ENCODE measurements around the gene BRAP. TPM values are rescaled to one million over a fixed set of nuclear protein-coding genes. Genes with fewer than 3 reads are reported as not detected.

Gene BRAP
- total RNA-seq, 5 donors from 2014 or later (not counting 1 experiment from before 2014, with no cell fraction given), result 20.4 to 23.3 (median 20.6) TPM

DNA sequence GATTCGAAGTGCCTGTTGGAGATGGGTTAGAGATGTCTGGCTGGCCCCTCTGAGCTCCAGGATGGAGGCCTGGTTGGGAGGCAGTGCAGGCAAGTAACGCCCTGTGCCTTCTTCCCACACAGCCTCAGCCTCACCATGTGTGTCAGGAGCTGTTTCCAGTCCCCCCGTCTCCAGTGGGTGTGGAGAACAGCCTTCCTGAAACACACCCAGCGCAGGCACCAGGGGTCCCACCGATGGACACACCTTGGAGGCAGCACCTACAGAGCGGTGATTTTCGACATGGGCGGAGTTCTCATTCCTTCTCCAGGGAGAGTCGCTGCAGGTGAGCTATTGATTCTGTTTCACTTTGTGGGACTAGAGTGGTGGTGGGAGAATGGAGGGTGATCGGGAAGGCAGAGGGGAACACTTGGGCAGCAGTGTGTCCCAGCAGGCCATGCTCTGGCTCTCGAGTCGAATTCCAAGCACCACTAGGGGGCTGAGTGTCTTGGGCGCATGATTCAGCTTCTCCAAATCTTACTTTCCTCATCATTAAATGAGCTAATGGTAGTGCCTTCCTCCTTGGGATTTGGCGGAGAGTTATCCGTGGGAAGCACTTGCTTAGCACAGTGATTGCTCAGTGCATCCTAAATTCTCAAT is 6.9 kb upstream of the BRAP start:
- Mint-ChIP-seq H3K9me3 (no peaks in the 10 kb centered on the region), H3K27ac (no peak overlapping the region), H3K27me3 (no peaks in the 10 kb centered on the region), H3K4me3 (no peak overlapping the region), H3K4me1 (peaks cover 2 to 16% (median 5%) of the 10 kb centered on the region in 3 donors), H3K36me3 (peaks cover 41% of the 10 kb centered on the region)
- Histone ChIP-seq H3K4me1 (ENCODE audit: control insufficient read depth in 1 of 2, extremely low read depth in 1 of 2, insufficient read depth in 2 of 2, low read length in 2 of 2) (no peaks in the 10 kb centered on the region), H3K4me3 (ENCODE audit: control insufficient read depth in 1 of 2, extremely low read depth in 1 of 2, low read length in 1 of 2) (no peak overlapping the region), H3K27ac (ENCODE audit: low read length) (no peak overlapping the region), H3K36me3 (ENCODE audit: control insufficient read depth in 2 of 2, extremely low read depth in 1 of 2, insufficient read depth in 1 of 2, low read length in 1 of 2) (peaks cover 5 to 38% of the 10 kb centered on the region in 2 donors), H3K9me3 (no peaks in the 10 kb centered on the region), H3K27me3 (replicated peaks in 1 of 2; ENCODE audit: control insufficient read depth in 2 of 2, extremely low read depth in 1 of 2, insufficient read depth in 2 of 2, low read length in 1 of 2) (no peaks in the 10 kb centered on the region)
- ChIA-PET CTCF (no interaction called here), POLR2A (interaction anchor here in 1 of 2 donors (0.5 kb wide), 1 partner anchor 1392 kb away, joined by 6 read pairs; no protein-coding TSS in a partner anchor)
- WGBS (ENCODE audit: insufficient coverage), result 94% methylated on average over 12 of the region's 15 CpGs
- DNase-seq, result no peak
- ATAC-seq (replicated peaks in 1 of 4), result no peak

DNA sequence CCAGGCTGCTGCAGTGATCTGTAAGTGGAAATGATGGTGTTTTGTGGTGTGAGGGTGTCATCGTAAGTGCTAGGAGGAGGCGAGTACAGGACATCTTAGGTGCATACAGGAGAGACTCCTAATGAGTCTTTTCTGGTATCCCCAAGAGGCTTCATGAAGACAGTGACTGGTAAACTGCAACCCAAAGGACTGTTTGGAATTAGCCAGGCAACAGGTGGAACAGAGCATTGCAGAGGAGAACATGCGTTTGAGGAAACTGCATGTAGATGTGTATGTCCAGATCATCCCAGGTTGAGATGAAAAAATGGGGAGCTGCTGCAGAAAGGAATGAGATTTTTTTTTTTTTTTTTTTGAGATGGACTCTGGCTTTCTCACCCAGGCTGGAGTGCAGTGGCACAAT is 5.5 kb upstream of the BRAP start:
- peaks cover 6% of the 10 kb centered on the region in 2 experiments for H3K4me1 ChIP-seq (ENCODE audit: control insufficient read depth in 1 of 2, extremely low read depth in 1 of 2, insufficient read depth in 2 of 2, low read length in 2 of 2)
- H3K27ac ChIP-seq (ENCODE audit: low read length), result no peak overlapping the region
- ATAC-seq (replicated peaks in 1 of 4), result no peak
- CTCF ChIA-PET, result no interaction called here
- 94% methylated on average over 3 of the region's 3 CpGs for WGBS (ENCODE audit: insufficient coverage)
- POLR2A ChIA-PET, result no interaction called here
- peaks cover 16 to 29% (median 18%) of the 10 kb centered on the region in 3 donors for H3K4me1 Mint-ChIP-seq
- H3K9me3 Mint-ChIP-seq, result no peaks in the 10 kb centered on the region
- H3K36me3 Mint-ChIP-seq, result peaks cover 38% of the 10 kb centered on the region
- DNase-seq, result no peak
- H3K4me3 ChIP-seq (ENCODE audit: control insufficient read depth in 1 of 2, extremely low read depth in 1 of 2, low read length in 1 of 2), result no peak overlapping the region
- H3K27me3 Mint-ChIP-seq, result no peaks in the 10 kb centered on the region
- no peaks in the 10 kb centered on the region for H3K27me3 ChIP-seq (replicated peaks in 1 of 2; ENCODE audit: control insufficient read depth in 2 of 2, extremely low read depth in 1 of 2, insufficient read depth in 2 of 2, low read length in 1 of 2)
- no peaks in the 10 kb centered on the region for H3K9me3 ChIP-seq
- H3K36me3 ChIP-seq (ENCODE audit: control insufficient read depth in 2 of 2, extremely low read depth in 1 of 2, insufficient read depth in 1 of 2, low read length in 1 of 2), result peaks cover 3 to 36% of the 10 kb centered on the region in 2 donors
- no peak overlapping the region for H3K27ac Mint-ChIP-seq
- H3K4me3 Mint-ChIP-seq, result no peak overlapping the region

- Histone ChIP-seq H3K9me3 (no peaks in the 10 kb centered on the region), H3K27me3 (replicated peaks in 1 of 2; ENCODE audit: control insufficient read depth in 2 of 2, extremely low read depth in 1 of 2, insufficient read depth in 2 of 2, low read length in 1 of 2) (no peaks in the 10 kb centered on the region), H3K27ac (ENCODE audit: low read length) (no peak overlapping the region), H3K36me3 (ENCODE audit: control insufficient read depth in 2 of 2, extremely low read depth in 1 of 2, insufficient read depth in 1 of 2, low read length in 1 of 2) (peaks cover 3 to 7% of the 10 kb centered on the region in 2 donors), H3K4me3 (ENCODE audit: control insufficient read depth in 1 of 2, extremely low read depth in 1 of 2, low read length in 1 of 2) (no peak overlapping the region), H3K4me1 (ENCODE audit: control insufficient read depth in 1 of 2, extremely low read depth in 1 of 2, insufficient read depth in 2 of 2, low read length in 2 of 2) (peaks cover 16 to 24% of the 10 kb centered on the region in 2 experiments)
- CTCF ChIA-PET, result interaction anchor here (0.6 to 0.7 kb wide), 4 partner anchors 26 to 1216 kb away, joined by 3 to 4 read pairs (median 3); no protein-coding TSS in a partner anchor
- DNase-seq (no peak), ATAC-seq (replicated peaks in 1 of 4) (no peak)
- no peak overlapping the region for H3K4me3 Mint-ChIP-seq
- H3K27ac Mint-ChIP-seq, result no peak overlapping the region
- POLR2A ChIA-PET, result no interaction called here
- peaks cover 41 to 47% (median 43%) of the 10 kb centered on the region in 3 donors for H3K4me1 Mint-ChIP-seq
- no peaks in the 10 kb centered on the region for H3K9me3 Mint-ChIP-seq
- H3K27me3 Mint-ChIP-seq, result peaks cover 0 to 2% of the 10 kb centered on the region in 2 donors
- no CpG with 5 or more reads among the region's 10 CpGs for WGBS (ENCODE audit: insufficient coverage)
- H3K36me3 Mint-ChIP-seq, result peaks cover 14% of the 10 kb centered on the region
Measured at GRCh38 chr12:111687952-111688351, 2.2 kb upstream of the BRAP start.

- Histone ChIP-seq H3K9me3 (no peaks in the 10 kb centered on the region), H3K4me1 (ENCODE audit: control insufficient read depth in 1 of 2, extremely low read depth in 1 of 2, insufficient read depth in 2 of 2, low read length in 2 of 2) (peaks cover 16 to 24% of the 10 kb centered on the region in 2 experiments), H3K4me3 (ENCODE audit: control insufficient read depth in 1 of 2, extremely low read depth in 1 of 2, low read length in 1 of 2) (no peak overlapping the region), H3K36me3 (ENCODE audit: control insufficient read depth in 2 of 2, extremely low read depth in 1 of 2, insufficient read depth in 1 of 2, low read length in 1 of 2) (peaks cover 0 to 8% of the 10 kb centered on the region in 2 donors), H3K27me3 (replicated peaks in 1 of 2; ENCODE audit: control insufficient read depth in 2 of 2, extremely low read depth in 1 of 2, insufficient read depth in 2 of 2, low read length in 1 of 2) (no peaks in the 10 kb centered on the region), H3K27ac (ENCODE audit: low read length) (no peak overlapping the region)
- Mint-ChIP-seq H3K9me3 (no peaks in the 10 kb centered on the region), H3K27ac (peak overlapping the region in 1 of 2 donors; percentile 39), H3K4me3 (peak overlapping the region; percentile 93 to 96 (median 93)), H3K4me1 (peaks cover 44 to 49% (median 46%) of the 10 kb centered on the region in 3 donors), H3K36me3 (peaks cover 13% of the 10 kb centered on the region), H3K27me3 (peaks cover 0 to 2% of the 10 kb centered on the region in 2 donors)
- ATAC-seq (replicated peaks in 1 of 4), result no peak
- ChIA-PET POLR2A (no interaction called here), CTCF (interaction anchor here (0.6 to 0.7 kb wide), 2 partner anchors 85 to 276 kb away, joined by 3 read pairs; no protein-coding TSS in a partner anchor)
- no CpG with 5 or more reads among the region's 2 CpGs for WGBS (ENCODE audit: insufficient coverage)
- peak in 1 of 35 experiments; percentile 18 for DNase-seq
Measured at GRCh38 chr12:111687255-111687654, 1.5 kb upstream of the BRAP start.

DNA sequence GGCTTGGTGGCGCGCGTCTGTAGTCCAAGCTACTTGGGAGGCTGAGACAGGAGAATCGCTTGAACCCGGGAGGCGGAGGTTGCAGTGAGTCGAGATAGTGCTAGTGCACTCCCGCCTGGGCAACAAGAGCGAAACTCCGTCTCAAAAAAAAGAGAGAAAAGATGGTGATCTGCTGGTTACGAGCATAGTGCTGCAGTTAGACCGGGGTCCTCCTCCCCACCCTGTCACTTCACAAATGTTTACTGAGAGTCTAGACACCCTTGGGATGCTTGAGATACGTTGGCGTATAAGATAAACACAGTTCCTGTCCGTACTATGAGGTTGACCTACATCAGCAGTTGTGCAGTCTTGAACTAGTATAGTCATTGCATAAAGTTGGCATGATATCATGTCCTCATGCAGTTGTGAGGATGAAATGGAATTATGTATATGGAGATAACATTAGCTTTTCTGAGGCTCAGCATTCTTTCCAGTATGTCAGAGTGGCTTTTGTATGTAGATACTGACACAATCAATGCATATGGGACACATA is 884 bp upstream of the BRAP start:
- POLR2A ChIA-PET, result no interaction called here
- peaks cover 44 to 49% (median 46%) of the 10 kb centered on the region in 3 donors for H3K4me1 Mint-ChIP-seq
- CTCF ChIA-PET, result no interaction called here

GRCh38 chr12:111685322-111685810 is 390 bp downstream of the BRAP start:
- Histone ChIP-seq H3K4me3 (ENCODE audit: control insufficient read depth in 1 of 2, extremely low read depth in 1 of 2, low read length in 1 of 2) (peak overlapping the region; percentile 81 to 92), H3K27me3 (replicated peaks in 1 of 2; ENCODE audit: control insufficient read depth in 2 of 2, extremely low read depth in 1 of 2, insufficient read depth in 2 of 2, low read length in 1 of 2) (no peaks in the 10 kb centered on the region), H3K27ac (ENCODE audit: low read length) (peak overlapping the region; percentile 60), H3K9me3 (no peaks in the 10 kb centered on the region), H3K36me3 (ENCODE audit: control insufficient read depth in 2 of 2, extremely low read depth in 1 of 2, insufficient read depth in 1 of 2, low read length in 1 of 2) (peaks cover 3 to 26% of the 10 kb centered on the region in 2 donors), H3K4me1 (ENCODE audit: control insufficient read depth in 1 of 2, extremely low read depth in 1 of 2, insufficient read depth in 2 of 2, low read length in 2 of 2) (peaks cover 16 to 24% of the 10 kb centered on the region in 2 experiments)
- peaks cover 44 to 46% (median 44%) of the 10 kb centered on the region in 3 donors for H3K4me1 Mint-ChIP-seq
- peak overlapping the region; percentile 93 to 96 (median 93) for H3K4me3 Mint-ChIP-seq
- H3K27ac Mint-ChIP-seq, result peak overlapping the region; percentile 92
- under 1% methylated on average over 30 of the region's 36 CpGs for WGBS (ENCODE audit: insufficient coverage)
- ChIA-PET POLR2A (interaction anchor here (0.6 to 1.3 kb wide), 3 partner anchors 10 to 975 kb away, joined by 3 to 5 read pairs (median 4); no protein-coding TSS in a partner anchor), CTCF (interaction anchor here in 1 of 2 donors (0.6 to 1.4 kb wide), 3 partner anchors 13 to 702 kb away, joined by 3 read pairs; partner anchors contain the start of gene TRAFD1)
- peaks cover 14% of the 10 kb centered on the region for H3K36me3 Mint-ChIP-seq
- H3K27me3 Mint-ChIP-seq, result peaks cover 0 to 2% of the 10 kb centered on the region in 2 donors
- peak; percentile 3 to 13 (median 6) for ATAC-seq (replicated peaks in 1 of 4)
- no peaks in the 10 kb centered on the region for H3K9me3 Mint-ChIP-seq
- peak in 6 of 35 experiments; percentile 0 to 32 (median 5) for DNase-seq

More for the DNA sequence above, 884 bp upstream of the BRAP start:
- ATAC-seq (replicated peaks in 1 of 4) (no peak), DNase-seq (peak in 1 of 35 experiments; percentile 19)
- Mint-ChIP-seq H3K27me3 (peaks cover 0 to 2% of the 10 kb centered on the region in 2 donors), H3K4me3 (peak overlapping the region; percentile 93 to 96 (median 93)), H3K27ac (peak overlapping the region; percentile 90 to 94), H3K9me3 (no peaks in the 10 kb centered on the region), H3K36me3 (peaks cover 17% of the 10 kb centered on the region)
- Histone ChIP-seq H3K4me1 (ENCODE audit: control insufficient read depth in 1 of 2, extremely low read depth in 1 of 2, insufficient read depth in 2 of 2, low read length in 2 of 2) (peaks cover 16 to 24% of the 10 kb centered on the region in 2 experiments), H3K36me3 (ENCODE audit: control insufficient read depth in 2 of 2, extremely low read depth in 1 of 2, insufficient read depth in 1 of 2, low read length in 1 of 2) (peaks cover 0 to 14% of the 10 kb centered on the region in 2 donors), H3K9me3 (no peaks in the 10 kb centered on the region), H3K4me3 (ENCODE audit: control insufficient read depth in 1 of 2, extremely low read depth in 1 of 2, low read length in 1 of 2) (peak overlapping the region; percentile 81 to 92), H3K27me3 (replicated peaks in 1 of 2; ENCODE audit: control insufficient read depth in 2 of 2, extremely low read depth in 1 of 2, insufficient read depth in 2 of 2, low read length in 1 of 2) (no peaks in the 10 kb centered on the region), H3K27ac (ENCODE audit: low read length) (peak overlapping the region; percentile 60)
- WGBS (ENCODE audit: insufficient coverage), result 29% methylated on average over 3 of the region's 15 CpGs

Data from T-cell (primary cell).